Dendritic cell treated with granulocyte-macrophage colony-stimulating factor and Interleukin-4, amounts not matched to agents 40 ng/mL and 50 ng/mL, for 4 days (primary cell): ENCODE results near the gene DDX43.
A peak's percentile ranks its signal among the peaks of the same experiment; 100 is the strongest.

Source experiments
- H3K27ac Mint-ChIP-seq: one replicate; pipeline ENCODE4 v1.8.0; 2022; ENCODE audit warnings: mild to moderate bottlenecking, mixed read lengths
- H3K27me3 Mint-ChIP-seq: one replicate; pipeline ENCODE4 v1.8.0; 2022; ENCODE audit warnings: mild to moderate bottlenecking, mixed read lengths
- H3K36me3 Mint-ChIP-seq: one replicate; pipeline ENCODE4 v1.8.0; 2022; ENCODE audit warnings: low read depth, mixed read lengths
- H3K4me1 Mint-ChIP-seq: one replicate; pipeline ENCODE4 v1.8.0; 2022; ENCODE audit warnings: low read depth, mixed read lengths
- H3K4me3 Mint-ChIP-seq: one replicate; pipeline ENCODE4 v1.8.0; 2022; ENCODE audit warnings: mild to moderate bottlenecking, moderate library complexity, mixed read lengths
- H3K9me3 Mint-ChIP-seq: one replicate; pipeline ENCODE4 v1.8.0; 2022; ENCODE audit warnings: mixed read lengths
- intact Hi-C: fragments of 100-400 bp; cut with micrococcal nuclease; formaldehyde crosslinking; loops from one replicate; pipeline ENCODE4 v1.15.0; 2022

The DDX43 gene

GRCh38 chr6:73394577-73395354, at the start of gene DDX43:
Gene DDX43, plus strand, starts transcription at chr6:73394828. Its CDS starts 78 bp downstream, at chr6:73394906.
- peak within 1 kb of the TSS; percentile 89 for H3K27ac Mint-ChIP-seq
- H3K4me3 Mint-ChIP-seq: peak within 1 kb of the TSS; percentile 81
- peaks cover 4% of the 10 kb centered on the region for H3K4me1 Mint-ChIP-seq
- peaks cover 4% of the 10 kb centered on the region for H3K27me3 Mint-ChIP-seq
- H3K36me3 Mint-ChIP-seq: peaks cover 6% of the 10 kb centered on the region
- intact Hi-C loops: no loop called here
- H3K9me3 Mint-ChIP-seq: peaks cover 8% of the 10 kb centered on the region

DNA sequence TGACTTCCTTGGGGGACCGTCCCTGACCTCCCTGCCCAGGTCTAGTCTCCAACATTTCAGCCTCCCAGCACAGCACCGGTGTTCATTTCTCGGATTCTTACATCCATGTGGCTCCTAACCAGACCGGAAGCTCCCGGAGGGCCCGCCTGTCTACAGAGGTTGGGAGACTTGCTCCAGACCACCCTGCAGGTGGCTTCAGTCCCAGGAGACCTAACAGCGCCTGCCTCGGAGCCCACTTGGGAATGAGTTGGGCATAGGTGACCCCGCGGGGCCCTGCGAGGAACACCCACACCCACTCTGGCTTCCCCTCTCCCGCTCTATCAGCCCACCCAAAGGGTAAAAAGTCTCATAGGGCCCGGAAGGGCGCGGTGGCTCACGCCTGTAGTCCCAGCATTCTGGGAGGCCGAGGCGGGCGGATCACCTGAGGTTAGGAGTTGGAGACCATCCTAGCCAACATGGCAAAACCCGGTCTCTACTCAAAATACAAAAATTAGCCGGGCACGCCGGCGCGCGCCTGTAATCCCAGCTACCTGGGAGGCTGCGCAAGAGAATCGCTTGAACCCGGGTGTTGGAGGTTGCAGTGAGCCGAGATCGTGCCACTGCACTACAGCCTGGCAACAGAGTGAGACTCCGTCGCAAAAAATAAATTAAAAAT, 46.0 kb upstream of the DDX43 start:
- no peaks in the 10 kb centered on the region for H3K9me3 Mint-ChIP-seq
- H3K27ac Mint-ChIP-seq: no peak overlapping the region
- no peaks in the 10 kb centered on the region for H3K4me1 Mint-ChIP-seq
- intact Hi-C loops: no loop called here
- no peak overlapping the region for H3K4me3 Mint-ChIP-seq
- H3K27me3 Mint-ChIP-seq: peaks cover 42% of the 10 kb centered on the region
- H3K36me3 Mint-ChIP-seq: no peaks in the 10 kb centered on the region

- H3K27ac Mint-ChIP-seq: no peak overlapping the region
These were observed 45.3 kb upstream of the DDX43 start for GRCh38 chr6:73349311-73349710.

GRCh38 chr6:73353636-73354593, 40.7 kb upstream of the DDX43 start, which contains the start of gene DPPA5:
Gene DPPA5, minus strand, starts transcription at chr6:73354276. Its CDS starts 51 bp downstream, at chr6:73354225.
- Mint-ChIP-seq H3K27ac (no peak within 1 kb of the TSS), H3K27me3 (peaks cover 29% of the 10 kb centered on the region), H3K9me3 (no peaks in the 10 kb centered on the region), H3K4me3 (no peak within 1 kb of the TSS), H3K4me1 (no peaks in the 10 kb centered on the region), H3K36me3 (no peaks in the 10 kb centered on the region)
- intact Hi-C loops: no loop called here

More at GRCh38 chr6:73349311-73349710, 45.3 kb upstream of the DDX43 start:
- Mint-ChIP-seq H3K9me3 (no peaks in the 10 kb centered on the region), H3K4me1 (no peaks in the 10 kb centered on the region), H3K4me3 (no peak overlapping the region), H3K36me3 (no peaks in the 10 kb centered on the region), H3K27me3 (peaks cover 45% of the 10 kb centered on the region)
- intact Hi-C loops: no loop called here

DNA sequence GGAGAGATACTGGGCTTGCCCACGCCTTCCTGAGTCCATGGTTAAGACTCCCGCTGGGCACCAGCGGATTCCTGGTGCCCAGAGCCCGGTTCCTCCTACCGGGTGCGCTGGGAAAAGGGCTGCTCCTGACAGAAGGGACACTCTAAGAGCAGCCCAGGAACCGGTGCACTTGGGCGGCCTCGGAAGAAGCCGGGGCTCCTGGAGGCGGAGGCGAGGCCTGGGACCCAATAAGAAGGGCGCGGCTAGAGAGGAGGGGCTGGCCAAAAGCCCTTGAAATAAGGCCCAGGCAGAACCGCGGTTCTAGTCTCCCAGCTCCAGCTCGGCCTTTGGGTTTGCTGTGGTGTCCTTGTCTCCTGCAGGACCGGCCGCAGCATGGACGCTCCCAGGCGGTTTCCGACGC, 32.3 kb upstream of the DDX43 start, which contains the start of gene KHDC3L:
Gene KHDC3L, plus strand, starts transcription at position 301 of the 400 bp plus-strand sequence. Its CDS starts 72 bp downstream, at position 373.
- H3K4me3 Mint-ChIP-seq: no peak within 1 kb of the TSS
- H3K36me3 Mint-ChIP-seq: no peaks in the 10 kb centered on the region
- H3K27ac Mint-ChIP-seq: no peak within 1 kb of the TSS
- H3K9me3 Mint-ChIP-seq: peaks cover 8% of the 10 kb centered on the region
- intact Hi-C loops: no loop called here
- H3K27me3 Mint-ChIP-seq: peaks cover 1% of the 10 kb centered on the region
- H3K4me1 Mint-ChIP-seq: no peaks in the 10 kb centered on the region

- Mint-ChIP-seq H3K36me3 (no peaks in the 10 kb centered on the region), H3K4me1 (no peaks in the 10 kb centered on the region), H3K27ac (no peak overlapping the region), H3K4me3 (no peak overlapping the region), H3K27me3 (no peaks in the 10 kb centered on the region), H3K9me3 (peaks cover 8% of the 10 kb centered on the region)
- intact Hi-C loops: no loop called here
These were observed 31.6 kb upstream of the DDX43 start for GRCh38 chr6:73362869-73363536.

DNA sequence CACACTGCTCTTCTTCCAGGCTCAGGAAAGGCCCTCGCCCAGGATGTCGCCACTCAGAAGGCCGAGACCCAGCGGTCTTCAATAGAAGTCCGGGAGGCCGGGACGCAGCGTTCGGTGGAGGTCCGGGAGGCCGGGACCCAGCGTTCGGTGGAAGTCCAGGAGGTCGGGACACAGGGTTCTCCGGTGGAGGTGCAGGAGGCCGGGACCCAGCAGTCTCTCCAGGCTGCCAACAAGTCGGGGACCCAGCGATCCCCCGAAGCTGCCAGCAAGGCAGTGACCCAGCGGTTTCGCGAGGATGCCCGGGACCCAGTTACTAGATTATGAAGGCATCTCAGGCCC, 31.1 kb upstream of the DDX43 start:
- Mint-ChIP-seq H3K27me3 (no peaks in the 10 kb centered on the region), H3K9me3 (peaks cover 8% of the 10 kb centered on the region), H3K36me3 (no peaks in the 10 kb centered on the region), H3K4me3 (no peak overlapping the region), H3K4me1 (no peaks in the 10 kb centered on the region), H3K27ac (no peak overlapping the region)
- intact Hi-C loops: no loop called here

- Mint-ChIP-seq H3K4me3 (no peak overlapping the region), H3K27me3 (no peaks in the 10 kb centered on the region), H3K36me3 (no peaks in the 10 kb centered on the region), H3K9me3 (peaks cover 8% of the 10 kb centered on the region), H3K27ac (no peak overlapping the region), H3K4me1 (no peaks in the 10 kb centered on the region)
- intact Hi-C loops: no loop called here
These were observed 30.5 kb upstream of the DDX43 start for GRCh38 chr6:73364121-73364520.

DNA sequence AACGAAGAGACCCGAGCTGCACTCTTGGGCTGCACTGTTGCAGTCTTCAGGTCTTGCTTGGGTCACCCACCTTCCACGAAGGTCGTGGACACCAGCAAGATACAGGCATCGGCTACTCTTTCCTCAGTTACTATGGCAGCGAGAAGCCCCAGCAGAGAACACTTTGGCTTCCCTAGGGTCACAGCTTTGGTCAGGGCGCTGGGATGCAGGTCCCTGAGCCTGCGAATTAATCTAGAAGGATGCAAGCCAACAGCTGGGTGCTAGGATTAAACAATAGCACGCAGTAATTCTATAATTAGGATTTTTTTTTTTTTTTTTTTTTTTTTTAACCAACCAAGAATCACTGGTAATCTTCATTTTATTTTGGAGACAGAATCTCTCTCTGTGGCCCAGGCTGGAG, 30.1 kb upstream of the DDX43 start:
- no peaks in the 10 kb centered on the region for H3K36me3 Mint-ChIP-seq
- no peaks in the 10 kb centered on the region for H3K27me3 Mint-ChIP-seq
- no peak overlapping the region for H3K4me3 Mint-ChIP-seq
- intact Hi-C loops: no loop called here
- no peak overlapping the region for H3K27ac Mint-ChIP-seq
- H3K4me1 Mint-ChIP-seq: no peaks in the 10 kb centered on the region
- H3K9me3 Mint-ChIP-seq: peaks cover 8% of the 10 kb centered on the region

DNA sequence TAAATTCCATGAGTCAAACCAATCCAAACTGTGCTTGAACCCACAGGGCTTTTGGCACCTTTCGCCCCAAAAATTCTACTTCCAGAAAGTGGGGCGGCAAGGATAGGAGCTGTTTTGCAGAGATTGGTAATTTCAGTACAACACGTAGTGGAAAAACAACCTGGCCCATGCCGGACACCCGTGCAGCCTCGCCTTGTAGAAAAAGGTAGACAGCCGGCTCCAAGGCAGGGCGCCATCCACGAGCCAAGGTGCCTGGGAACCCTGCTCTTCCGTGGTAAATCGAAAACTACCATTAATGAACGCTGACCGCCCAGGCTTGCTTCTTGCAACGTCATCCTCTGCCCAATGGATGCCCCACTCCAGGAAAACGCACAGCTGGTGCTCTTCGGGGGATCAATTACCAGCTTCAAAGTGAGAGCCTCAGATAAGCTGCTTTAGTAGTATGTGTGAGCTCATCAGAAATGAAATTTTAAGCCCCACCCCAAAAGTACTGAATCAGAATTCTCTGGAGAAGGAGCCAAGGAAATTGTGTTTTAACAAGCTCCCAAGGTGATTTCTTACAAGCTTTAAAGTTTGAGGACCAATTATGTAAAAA, 26.8 kb upstream of the DDX43 start:
- no peak overlapping the region for H3K4me3 Mint-ChIP-seq
- no peak overlapping the region for H3K27ac Mint-ChIP-seq
- no peaks in the 10 kb centered on the region for H3K4me1 Mint-ChIP-seq
- H3K36me3 Mint-ChIP-seq: no peaks in the 10 kb centered on the region
- intact Hi-C loops: no loop called here
- peaks cover 8% of the 10 kb centered on the region for H3K9me3 Mint-ChIP-seq
- no peaks in the 10 kb centered on the region for H3K27me3 Mint-ChIP-seq

GRCh38 chr6:73368675-73369074, 26.0 kb upstream of the DDX43 start:
- Mint-ChIP-seq H3K4me1 (no peaks in the 10 kb centered on the region), H3K27me3 (no peaks in the 10 kb centered on the region), H3K4me3 (no peak overlapping the region), H3K36me3 (no peaks in the 10 kb centered on the region), H3K27ac (no peak overlapping the region), H3K9me3 (peaks cover 3% of the 10 kb centered on the region)
- intact Hi-C loops: no loop called here

DNA sequence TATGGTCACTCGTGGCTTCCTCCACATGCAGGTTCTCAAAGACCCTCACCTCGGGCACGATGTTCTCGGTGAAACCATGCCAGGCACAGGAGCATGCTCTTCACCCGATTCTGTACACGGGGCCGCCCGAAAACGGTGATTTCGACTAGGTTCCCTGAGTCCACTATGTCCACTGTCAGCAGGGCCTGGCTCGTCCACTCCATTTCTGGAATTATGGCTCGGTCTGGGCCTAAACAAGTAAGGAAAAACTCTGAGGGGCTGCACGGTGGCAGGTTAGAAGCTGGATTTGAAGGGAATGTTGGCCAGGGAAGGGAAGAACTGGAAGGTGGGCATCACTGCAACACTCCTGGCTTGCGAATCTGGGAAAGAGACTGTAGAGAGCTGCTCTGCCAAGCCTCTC, 25.5 kb upstream of the DDX43 start:
- Mint-ChIP-seq H3K9me3 (no peaks in the 10 kb centered on the region), H3K27ac (no peak overlapping the region), H3K36me3 (no peaks in the 10 kb centered on the region), H3K4me3 (no peak overlapping the region), H3K4me1 (no peaks in the 10 kb centered on the region), H3K27me3 (no peaks in the 10 kb centered on the region)
- intact Hi-C loops: no loop called here

DNA sequence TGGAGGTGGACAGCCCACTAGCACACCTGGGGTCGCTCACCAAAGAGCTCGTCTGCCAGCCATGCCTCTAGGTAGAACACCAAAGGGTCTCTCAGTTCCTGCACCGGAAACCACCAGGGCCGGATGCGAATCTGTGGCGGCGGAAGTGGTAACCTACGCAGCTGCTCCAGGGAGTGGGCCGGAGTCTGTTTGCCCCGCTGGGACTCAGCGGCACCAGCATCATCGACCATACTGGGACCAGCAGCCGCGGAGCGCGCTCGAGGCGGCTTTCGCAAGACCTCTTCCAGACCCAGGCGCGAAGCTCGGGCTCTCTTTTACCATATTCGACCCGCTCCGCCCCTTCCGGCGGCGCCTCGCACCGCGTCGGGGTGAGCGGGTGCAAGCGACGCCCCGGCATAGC, 25.1 kb upstream of the DDX43 start, which contains the start of gene OOEP:
Gene OOEP, minus strand, starts transcription at position 335 of the 400 bp plus-strand sequence. Its CDS starts 105 bp downstream, at position 230.
- Mint-ChIP-seq H3K27me3 (no peaks in the 10 kb centered on the region), H3K4me3 (no peak within 1 kb of the TSS), H3K36me3 (no peaks in the 10 kb centered on the region), H3K4me1 (no peaks in the 10 kb centered on the region), H3K9me3 (no peaks in the 10 kb centered on the region), H3K27ac (no peak within 1 kb of the TSS)
- intact Hi-C loops: no loop called here
